NT2/D1 (cell line): Measurements from ENCODE around the gene ZBTB20.

Experiments
- SUZ12 ChIP-seq: IDR thresholded peaks from 2 replicates; pipeline ENCODE4 v1.6.1; 2011; ENCODE audit not compliant: insufficient read length, insufficient read depth; ENCODE audit errors: extremely low read depth
- YY1 ChIP-seq: IDR thresholded peaks from 2 replicates; pipeline ENCODE4 v1.6.1; 2011; ENCODE audit not compliant: insufficient read length, insufficient read depth

- no peak for TF ChIP-seq SUZ12
- no peak for TF ChIP-seq YY1
Measured at GRCh38 chr3:115040673-115041286, 106.3 kb downstream of the ZBTB20 start.
